ENCODE measurements around the gene PTPRN2.

The PTPRN2 gene

DNA sequence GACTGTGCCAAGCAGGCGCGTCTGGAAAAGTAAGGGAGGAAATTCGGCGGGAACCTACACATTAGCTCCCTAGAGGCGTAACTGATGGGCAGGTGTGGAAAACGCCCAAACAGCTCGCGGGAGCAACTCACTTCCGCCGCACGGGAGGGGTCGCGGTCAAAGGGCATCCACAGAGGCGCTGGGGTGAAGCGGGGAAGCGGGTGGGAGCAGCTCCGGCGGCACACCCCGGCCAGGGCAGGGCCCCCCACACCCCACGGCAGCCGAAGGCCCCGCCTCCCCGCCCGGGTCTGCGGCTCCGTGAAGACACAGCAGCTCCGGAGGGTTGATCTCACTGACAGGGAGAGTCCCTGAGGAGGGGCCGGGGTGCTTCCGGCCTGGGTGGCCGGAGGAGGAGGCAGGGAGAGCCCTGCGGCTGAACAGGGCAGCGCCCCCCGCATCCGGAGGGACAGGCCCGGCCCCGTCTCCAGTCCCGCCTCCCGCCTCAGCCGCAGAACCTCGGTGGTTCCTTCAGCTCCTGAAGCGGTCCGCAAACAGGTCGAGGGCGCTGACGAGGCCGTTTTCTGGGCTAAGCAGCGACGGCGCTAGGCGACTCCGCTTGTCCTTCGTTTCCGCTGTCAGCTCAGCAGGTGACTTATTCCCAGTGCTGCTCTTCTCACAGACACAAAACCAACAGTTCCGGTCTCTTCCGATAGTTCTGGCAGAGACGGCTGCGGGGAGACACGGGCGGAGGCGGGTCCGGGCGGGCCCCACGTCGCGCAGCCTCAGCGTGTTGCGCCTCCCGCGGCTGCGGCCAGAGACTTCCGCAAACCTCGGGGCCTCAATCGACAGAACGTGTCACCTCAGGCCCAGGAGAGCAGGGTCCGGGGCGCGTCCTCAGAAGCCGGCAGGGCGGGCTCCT is 974.7 kb downstream of the PTPRN2 start:
- DNase-seq, result no peak

DNA sequence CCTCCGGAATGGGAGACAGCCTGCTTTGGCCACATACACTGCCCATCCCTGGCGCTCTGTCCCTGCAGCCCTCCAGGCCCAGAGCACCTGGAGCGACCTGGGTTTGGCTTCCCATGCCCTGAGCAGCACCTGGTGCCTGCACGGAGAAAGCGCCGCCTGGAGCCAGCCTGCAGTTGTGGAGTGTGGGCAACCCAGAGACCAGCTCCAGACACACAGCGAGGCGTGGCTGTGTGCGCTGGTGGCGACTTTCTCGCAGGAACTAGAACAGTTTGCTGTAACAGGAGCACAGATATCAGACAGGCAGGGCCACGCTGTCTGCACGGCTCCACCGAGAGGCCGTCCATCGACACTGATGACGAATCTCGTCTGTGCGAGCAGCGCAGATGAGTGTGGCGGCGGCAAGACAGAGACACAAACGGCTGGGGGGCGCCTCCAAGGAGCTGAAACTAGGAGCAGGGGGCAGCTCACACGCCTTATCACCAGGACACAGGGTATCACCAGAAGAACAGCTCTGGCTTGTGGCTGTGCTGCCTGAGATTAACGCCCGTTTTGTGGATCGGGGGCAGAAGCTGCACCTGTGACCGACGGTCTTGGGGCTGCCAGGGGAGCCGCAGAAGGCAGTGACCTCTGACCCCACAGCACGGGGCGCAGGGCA is 975.5 kb downstream of the PTPRN2 start:
- DNase-seq, result no peak

DNA sequence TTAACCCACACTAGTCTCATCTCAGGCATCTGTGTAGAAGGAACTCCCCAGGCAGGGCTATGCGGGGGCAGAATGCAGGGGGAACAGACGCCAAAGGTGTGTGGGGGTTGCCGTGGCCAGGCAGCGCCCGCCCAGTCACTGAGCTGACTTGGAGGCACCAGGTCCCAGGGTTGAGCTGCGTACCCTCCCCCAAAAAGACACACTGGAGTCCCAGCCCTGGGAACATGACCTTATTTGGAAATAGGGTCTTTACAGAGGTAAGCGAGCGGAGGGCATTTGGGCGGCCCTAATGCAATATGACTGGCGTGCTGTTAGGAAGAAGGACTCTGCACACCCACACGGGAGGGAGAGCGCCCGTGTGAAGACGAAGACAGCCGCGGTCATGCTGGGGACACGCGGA is 976.3 kb downstream of the PTPRN2 start:
- DNase-seq, result no peak

DNA sequence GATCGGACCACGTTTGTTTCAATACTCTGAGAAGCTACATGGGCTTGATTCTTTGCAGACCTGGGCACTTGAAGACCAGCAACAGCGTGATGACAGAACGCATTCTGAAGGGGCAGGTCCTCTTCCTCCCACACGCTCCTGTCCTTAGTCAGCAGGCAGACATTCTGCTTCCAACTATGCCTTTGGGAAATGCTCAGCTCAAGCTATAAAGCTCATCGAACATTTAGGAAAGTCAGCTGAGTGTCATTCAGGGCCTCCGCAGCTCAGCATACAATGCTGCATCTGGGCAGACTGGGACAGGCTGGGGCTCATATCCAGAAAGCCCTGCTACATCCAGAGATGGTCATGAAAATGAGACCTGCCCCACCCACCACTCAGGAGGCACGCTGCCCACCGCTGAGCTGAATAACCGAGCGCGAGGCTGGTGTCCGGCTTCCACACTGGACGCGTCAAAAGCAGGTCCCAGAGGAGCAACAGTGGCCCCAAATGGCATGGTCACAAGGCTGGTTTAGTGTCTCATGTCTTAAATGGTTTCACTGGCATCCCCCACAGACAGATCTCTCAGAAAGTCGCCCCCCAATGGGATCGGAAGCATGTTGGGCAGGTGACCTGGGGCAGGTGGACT is 976.8 kb downstream of the PTPRN2 start:
- DNase-seq, result no peak

DNA sequence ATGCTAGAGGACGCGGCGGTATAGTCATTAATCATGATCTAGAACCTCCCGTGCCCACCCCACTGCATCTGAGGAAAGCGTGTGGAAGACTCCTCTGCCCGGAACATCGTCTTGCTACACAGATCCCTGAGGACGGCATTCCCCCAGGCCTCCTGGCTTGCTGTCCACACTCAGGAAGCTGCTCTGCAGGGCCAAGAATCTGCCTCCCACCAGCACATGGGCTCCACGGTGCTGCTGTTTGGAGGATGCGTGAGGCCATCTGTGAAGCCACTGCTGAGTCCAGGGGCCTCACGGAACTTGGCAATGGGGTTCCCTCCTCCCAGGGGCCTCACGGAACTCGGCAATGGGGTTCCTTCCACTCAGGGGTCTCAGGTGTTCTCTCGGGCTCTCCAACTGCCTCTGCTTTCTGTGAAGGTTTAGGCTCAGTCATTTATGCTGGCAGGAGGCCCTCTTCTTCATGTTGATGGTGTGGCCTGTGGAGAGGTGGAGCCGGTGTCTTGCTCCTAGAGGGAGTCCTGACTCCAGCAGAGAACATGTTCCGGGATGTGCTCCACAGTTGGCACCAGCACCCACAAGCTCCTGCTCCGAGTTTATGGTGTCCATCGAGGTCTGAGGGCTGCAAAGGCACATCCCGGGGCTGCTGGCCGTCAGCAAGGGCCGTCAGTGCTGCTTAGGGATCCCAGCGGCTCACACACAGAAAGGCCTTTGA is 977.5 kb downstream of the PTPRN2 start:
- no peak for DNase-seq

DNA sequence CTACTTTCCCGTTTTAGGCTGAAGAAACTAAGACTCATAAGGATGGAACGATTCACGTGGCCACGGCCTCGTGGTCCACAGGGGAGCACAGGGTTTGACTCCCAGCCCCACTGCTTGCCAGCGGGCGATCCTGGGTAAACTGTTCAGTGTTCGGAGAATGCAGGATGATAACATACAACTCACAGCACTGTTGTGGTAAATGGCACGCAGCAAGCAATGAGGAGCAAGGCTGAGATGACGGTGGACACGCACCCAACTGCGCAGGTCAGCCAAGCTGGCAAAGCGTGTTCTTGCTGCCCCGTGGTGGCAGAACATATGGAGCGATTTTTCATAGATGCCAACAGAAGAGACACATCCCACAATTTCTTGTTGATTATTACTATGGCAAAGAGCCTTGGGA is 978.1 kb downstream of the PTPRN2 start:
- no peak for DNase-seq

DNA sequence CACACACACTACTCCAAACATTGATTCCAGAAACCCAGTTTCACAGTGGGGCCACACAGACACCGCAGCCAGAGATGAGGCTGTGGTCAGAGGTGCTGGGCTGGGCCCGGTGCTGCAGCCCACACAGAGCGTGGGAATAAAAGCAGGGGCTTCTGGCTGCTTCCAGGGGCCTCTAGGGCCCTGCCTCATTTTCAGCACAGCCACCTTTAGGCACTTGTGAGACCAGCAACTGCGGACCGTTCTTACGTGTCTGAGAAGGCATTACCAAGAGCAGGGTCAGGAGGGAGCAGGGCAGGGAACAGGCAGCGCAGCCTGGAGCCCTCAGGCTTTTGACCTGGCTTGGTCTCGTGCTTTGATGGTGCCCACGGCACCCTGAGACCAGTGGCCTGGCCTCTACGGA is 980.4 kb downstream of the PTPRN2 start:
- no peak for DNase-seq

DNA sequence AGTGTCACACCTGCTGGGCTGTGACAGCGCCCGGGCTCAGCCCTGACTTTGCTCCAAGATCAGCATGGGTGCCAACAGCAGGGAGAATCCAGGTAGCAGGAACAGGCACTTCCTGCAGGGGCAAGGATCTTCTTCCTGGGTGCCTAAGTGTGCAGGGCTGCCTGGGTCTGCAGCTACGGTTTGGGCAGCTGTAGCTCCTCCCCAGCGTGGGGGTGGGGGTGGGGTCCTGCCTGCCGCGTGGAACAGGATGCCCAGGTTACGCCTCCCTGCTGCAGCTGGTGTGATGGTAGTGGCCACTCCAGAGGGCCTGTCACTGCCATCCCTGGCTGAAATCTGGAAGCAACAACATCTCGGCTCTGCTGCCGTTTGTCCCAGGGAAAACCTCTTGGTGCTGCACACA is 981.5 kb downstream of the PTPRN2 start:
- no peak for DNase-seq

DNA sequence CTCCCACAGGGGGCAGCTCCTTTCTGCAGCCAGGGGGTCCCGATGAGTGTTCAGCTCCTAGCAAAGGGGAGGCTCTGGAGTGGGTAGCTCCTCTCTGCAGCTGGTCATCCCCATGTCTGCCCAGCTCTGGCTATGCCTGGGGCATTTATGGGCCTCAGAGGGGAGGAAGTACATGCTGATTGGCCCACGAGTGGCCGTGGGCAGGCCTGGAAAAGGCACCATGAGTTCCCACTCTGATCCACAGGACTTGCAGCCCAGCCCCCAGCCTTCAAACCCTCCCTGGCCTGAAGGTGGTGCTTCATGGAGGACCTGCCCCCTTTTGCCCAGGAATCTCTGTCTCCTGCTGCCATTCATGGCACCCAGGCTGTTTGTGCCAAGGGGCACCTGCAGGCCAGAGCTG is 982.0 kb downstream of the PTPRN2 start:
- DNase-seq, result no peak

DNA sequence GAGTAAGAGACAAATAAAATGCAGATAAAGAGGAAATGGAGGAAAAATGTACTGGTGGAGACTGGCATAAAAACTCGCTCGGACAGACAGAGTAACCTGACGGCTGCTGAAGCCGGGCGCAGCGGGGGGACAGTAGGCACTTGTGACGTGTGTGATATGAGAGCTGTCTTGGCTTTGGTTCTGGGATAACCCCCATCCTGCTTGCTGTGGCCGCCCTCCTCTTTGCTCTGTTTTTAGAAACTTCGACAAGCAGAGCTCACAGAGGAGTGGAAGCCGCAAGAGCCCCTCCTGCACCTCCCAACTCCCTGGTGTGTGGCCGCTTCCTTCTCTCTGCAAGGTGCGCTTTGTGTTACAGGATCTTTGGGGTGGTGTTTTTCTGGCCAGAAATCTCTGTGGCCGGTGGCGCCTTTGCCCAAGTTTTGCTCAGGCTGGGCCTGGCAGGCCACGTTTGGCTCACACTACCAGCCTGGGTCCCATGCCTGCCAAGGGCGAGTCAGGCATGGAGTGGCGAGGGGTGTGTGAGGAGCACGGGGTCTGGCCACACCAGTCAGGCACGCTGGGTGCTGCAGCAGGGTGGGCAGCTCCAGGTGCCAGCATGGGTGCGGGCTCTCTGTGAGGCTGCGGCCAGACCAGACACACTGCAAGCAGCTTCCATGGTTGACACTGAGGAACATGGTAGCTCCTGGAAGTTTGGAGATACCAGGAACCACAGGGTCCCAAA is 982.8 kb downstream of the PTPRN2 start:
- no peak for DNase-seq

DNA sequence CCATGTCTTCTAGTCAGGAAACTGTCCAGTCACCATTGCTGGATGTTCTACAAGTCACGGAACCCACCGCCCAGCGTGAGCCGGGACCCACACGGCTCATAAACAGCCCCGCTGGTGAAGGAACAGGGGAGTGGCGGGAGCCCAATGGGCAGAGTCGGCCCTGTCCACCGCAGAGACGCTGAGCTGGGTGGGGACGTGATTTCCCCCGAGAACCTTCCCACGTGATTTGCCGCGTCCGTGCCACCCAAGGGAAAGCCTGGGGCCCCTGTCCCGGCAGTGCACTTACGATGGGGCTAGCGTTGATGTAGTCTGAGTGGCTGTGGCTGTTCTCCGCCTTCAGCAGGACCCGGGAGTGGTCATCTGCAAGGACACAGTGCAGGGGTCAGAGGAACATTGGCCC is 983.9 kb downstream of the PTPRN2 start:
- no peak for DNase-seq

DNA sequence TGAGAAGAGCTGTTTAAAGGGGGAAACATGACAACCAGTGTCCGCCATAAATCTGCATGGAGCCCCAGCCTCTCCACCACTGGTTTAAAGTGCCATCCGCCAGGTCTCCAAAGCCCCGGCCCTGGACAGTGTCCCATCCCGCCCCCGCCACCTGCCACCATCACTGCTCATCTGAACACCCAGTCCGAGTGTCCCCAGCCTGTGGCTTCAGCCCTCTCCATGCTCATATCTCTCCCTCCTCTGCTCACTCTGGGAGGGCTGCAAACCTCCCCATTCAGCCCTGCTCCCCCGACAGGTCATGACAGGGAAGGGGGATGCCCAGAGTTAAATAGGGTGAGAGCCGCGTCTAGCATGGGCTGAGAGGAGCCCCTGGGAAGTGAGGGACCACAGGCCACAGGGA is 984.6 kb downstream of the PTPRN2 start:
- no peak for DNase-seq

DNA sequence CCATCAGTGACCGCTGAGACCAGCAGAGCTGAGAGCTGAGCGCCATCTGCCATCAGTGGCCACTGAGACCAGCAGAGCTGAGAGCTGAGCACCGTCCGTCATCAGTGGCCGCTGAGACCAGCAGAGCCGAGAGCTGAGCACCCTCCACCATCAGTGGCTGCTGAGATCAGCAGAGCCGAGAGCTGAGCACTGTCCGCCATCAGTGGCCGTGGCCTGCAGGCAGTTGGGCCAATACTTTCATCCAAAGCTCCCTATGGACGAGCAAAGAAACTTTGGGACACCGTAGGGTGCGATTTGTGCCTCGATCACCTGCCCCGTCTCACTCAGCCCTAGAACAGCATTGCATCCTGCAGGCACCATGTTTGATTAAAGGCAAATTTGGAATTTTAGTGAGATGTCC is 985.0 kb downstream of the PTPRN2 start:
- no peak for DNase-seq

DNA sequence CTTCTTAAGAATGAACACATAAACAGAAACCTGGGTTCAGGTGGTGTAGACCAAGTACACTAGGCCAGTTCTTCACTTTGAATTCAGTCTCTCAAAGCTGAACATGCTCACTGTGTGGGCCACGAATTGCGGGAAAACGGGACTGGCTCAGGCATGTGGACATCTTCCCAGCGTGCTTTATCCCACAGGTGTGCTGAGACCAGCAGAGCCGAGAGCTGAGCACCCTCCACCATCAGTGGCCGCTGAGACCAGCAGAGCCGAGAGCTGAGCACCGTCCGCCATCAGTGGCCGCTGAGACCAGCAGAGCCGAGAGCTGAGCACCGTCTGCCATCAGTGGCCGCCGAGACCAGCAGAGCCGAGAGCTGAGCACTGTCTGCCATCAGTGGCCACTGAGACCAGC is 985.5 kb downstream of the PTPRN2 start:
- no peak for DNase-seq

DNA sequence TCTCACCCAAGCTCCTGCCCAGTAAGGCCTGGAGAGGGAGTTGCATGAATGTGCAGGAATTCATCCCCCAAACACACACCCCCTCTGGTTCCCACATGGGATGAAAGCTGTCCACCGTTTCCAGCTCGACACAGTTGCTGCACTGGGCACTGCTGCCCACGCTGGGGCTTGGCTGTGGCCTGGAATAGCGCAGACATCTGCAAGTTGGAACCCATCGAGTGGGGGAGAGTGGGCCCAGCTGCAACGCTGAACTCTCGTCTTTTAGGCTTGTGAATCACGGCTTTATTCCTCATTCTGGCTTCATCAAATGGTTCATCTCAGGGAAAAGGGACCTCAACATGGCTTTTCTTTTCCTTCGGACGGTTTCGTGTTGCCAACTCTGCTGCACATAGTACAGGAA is 986.1 kb downstream of the PTPRN2 start:
- DNase-seq, result no peak

DNA sequence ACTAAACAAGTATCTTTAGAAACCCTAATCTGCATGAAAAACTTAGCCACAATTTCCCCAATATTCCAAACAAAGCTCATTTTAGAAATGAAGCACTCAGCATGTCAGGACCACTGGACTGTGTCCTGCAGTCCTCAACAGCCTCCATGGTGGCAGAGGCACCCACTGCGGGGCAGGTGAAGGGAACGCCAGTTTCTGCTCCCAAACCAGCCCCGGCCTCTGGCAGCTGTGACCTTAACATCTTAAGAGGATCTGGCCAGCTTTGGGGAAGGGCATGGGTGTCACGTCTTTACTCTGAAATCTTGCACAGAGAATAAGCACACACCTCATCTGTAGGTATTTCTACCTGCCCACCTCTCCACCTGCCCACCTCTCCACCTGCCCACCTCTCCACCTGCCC is 988.1 kb downstream of the PTPRN2 start:
- no peak for DNase-seq

DNA sequence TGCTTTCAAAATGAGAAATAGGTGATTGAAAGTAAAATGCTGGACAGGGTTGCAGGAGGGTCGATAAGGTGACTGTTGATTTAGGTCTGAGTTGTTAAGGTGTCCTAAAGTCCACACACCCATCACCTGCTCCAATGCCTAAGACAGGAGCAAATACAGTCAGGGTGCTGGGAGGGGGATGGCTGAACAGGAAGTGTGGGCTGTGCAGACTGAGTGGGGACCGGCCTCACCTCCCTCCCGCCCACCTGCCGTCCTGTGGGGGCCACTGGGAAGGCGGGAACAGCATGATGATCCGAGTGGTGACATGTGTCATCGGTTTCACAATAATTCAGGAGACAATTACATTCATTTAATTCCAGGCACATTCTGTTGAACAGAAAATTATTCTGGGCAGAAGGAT is 990.1 kb downstream of the PTPRN2 start:
- DNase-seq, result peak; percentile 37

DNA sequence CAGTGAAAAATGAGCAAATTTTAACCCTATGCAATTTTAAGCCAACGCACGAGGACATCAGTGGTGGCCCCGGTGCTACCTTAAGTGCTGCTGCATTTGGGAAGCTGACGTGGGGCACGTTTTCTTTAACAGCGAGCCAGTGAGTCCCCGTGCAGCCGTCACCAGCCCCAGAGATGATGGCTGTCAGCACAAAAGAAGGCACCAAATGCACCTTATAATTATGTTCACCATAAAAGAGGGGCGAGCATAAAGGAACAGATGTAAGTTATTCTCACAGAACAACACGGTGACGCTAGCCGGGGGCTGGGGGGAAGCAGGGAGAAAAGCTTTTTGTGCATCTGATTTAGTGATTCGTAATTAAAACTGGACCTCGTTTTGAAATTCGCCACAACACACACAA is 990.7 kb downstream of the PTPRN2 start:
- DNase-seq, result peak; percentile 66

DNA sequence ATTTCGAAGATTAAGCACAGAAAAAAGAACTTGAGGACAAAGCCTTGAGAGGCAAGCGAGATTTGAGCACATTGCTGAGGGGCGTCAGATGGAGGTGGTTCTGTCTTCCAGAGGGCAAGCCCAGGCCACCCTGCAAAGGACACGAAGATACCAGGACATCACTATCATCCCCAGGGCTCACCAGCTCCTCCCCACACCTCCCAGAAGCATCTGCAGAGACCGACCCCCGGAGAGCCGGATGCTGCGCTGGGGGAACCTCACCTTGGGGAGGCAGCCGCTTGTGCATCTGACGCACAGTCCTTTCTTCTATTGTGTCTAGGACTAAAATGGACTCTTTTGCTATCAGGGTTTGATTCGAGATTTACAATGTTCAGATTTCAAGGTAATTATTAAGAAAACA is 991.2 kb downstream of the PTPRN2 start:
- peak; percentile 58 for DNase-seq

DNA sequence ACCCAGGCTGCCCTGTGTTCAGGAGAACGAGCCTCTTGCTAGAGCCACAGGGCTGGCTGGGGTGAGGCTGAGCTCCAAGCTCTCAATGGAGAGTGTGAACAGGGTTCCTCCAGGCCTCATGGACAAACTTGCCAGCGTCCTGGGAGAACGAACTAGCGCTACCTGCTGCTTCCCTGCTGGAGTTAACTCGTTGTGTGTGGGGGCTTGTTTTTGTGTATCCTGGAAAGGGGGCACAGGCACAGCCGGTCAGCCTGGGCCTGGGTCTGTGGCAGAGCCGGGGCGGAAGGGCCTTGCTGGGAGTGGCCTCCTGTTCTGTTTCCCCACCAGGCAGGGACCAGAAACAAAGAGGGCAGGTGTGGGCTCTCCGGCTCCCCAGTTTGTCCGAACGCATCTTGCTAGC is 991.6 kb downstream of the PTPRN2 start:
- no peak for DNase-seq

DNA sequence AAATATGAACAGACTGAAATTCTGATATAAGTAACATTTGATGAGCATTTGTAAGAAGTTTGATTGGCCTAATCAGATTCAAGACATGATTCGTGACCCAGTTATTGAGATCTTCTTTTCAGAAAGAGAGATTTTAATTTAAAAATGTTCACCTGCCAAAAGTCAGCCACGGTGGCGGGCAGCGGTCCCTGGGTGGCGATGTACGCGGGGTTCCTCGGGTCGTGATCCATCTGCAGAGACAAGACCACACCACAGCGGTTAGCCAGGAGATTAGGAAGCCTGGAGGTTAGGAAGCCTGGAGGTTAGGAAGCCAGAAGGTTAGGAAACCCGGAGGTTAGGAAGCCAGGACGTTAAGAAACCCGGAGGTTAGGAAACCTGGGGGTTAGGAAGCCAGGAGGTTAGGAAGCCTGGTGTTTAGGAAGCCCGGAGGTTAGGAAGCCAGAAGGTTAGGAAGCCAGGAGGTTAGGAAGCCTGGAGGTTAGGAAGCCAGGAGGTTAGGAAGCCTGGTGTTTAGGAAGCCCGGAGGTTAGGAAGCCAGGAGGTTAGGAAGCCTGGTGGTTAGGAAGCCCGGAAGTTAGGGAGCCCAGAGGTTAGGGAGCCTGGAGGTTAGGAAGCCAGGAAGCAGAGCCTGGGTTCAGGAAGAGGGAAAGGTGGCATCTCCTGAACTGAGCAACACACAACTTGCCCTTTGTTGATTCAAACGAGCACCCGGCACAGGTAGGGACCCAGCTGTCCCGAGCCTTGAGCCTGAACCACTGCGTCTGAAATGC is 992.4 kb downstream of the PTPRN2 start:
- no peak for DNase-seq

DNA sequence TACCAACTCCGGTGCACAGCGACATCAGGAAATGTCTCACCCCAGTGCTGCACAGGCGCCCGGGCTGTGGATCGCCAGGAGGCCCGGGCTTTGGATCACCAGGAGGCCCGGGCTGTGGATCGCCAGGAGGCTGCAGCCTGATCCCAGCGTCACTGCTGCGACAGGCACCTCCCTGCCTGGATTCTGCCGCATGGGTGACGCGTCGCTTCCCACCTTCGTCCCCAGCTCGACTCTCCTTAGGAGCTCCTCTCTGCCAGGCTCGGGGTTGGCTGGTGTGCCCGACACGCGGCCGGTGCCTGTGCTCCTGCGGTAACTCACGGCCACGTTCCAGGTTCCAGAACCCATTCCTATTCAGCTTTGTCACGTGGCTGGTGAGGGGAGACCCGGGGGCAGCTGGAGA is 993.3 kb downstream of the PTPRN2 start:
- no peak for DNase-seq
